ENCODE results near the gene NAALADL2.

NAALADL2 gene

DNA sequence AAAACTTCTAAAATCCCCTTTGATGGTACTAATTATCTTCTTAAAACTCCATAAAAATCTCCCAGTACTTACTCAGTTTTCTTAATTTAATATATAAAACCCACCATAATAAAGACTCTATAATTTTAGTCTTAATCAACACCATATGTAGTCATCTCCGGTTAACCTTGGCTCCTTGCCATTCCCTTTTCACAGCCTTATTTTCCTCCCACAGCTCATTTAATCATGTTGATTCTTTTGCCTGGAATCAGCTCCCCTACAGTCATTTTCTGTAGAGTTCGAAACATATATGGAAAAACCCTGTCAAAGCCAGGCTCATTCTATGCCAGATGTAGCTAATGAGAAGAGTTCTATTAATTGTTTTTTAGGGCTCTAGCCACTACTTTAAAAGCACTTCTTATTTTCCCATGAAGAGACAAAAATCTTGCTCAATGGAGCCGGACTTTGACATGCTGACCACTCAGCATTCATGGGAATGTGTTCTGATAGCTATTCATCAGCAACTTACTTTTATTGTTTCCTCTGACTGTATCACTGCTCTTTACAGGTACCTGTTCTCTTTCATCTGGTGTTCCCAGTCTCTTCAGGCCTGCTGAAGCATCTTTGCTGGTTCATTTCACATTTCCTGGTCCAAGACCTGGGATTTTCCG lies 573.4 kb downstream of the NAALADL2 start:
- ChIA-PET POLR2A (no interaction called here), CTCF (interaction anchor here (0.8 to 1.5 kb wide), 5 partner anchors 9 to 21 kb away, joined by 3 to 8 read pairs (median 3); no protein-coding TSS in a partner anchor)
- TF ChIP-seq, protein P1, sequence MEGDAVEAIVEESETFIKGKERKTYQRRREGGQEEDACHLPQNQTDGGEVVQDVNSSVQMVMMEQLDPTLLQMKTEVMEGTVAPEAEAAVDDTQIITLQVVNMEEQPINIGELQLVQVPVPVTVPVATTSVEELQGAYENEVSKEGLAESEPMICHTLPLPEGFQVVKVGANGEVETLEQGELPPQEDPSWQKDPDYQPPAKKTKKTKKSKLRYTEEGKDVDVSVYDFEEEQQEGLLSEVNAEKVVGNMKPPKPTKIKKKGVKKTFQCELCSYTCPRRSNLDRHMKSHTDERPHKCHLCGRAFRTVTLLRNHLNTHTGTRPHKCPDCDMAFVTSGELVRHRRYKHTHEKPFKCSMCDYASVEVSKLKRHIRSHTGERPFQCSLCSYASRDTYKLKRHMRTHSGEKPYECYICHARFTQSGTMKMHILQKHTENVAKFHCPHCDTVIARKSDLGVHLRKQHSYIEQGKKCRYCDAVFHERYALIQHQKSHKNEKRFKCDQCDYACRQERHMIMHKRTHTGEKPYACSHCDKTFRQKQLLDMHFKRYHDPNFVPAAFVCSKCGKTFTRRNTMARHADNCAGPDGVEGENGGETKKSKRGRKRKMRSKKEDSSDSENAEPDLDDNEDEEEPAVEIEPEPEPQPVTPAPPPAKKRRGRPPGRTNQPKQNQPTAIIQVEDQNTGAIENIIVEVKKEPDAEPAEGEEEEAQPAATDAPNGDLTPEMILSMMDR (IDR thresholded peaks at IDR 0.05; ENCODE audit: control extremely low read depth, extremely low read depth, low read depth, missing control alignments): no peak
- no peak for DNase-seq (ENCODE audit: extremely low spot score)

- ChIA-PET POLR2A (no interaction called here), CTCF (interaction anchor here (0.8 to 1.5 kb wide), 4 partner anchors 10 to 22 kb away, joined by 3 to 8 read pairs (median 3); no protein-coding TSS in a partner anchor)
- DNase-seq (ENCODE audit: extremely low spot score): no peak
- TF ChIP-seq, protein P1 (IDR thresholded peaks at IDR 0.05; ENCODE audit: control extremely low read depth, extremely low read depth, low read depth, missing control alignments): no peak
Observed at GRCh38 chr3:175433026-175433674, 574.0 kb downstream of the NAALADL2 start.

DNA sequence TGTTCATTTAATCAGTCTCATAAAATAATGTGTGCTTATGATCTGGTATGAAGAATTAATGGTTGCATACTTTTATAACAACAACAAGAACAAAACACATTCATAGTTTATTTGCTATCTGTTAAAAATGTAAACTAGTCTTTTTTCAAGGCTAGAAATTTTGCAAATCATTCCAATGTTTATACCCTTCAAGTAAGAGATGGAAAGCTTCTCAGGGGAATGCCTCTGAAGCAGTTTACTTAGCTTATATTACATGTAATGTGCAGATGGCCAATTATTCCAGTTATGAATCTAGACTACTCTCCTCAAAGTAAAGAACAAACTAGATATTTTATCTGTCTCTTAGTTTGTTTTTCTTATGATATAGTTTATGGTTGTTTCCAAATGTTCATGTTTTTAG lies 575.4 kb downstream of the NAALADL2 start:
- TF ChIP-seq, protein P1 (IDR thresholded peaks at IDR 0.05; ENCODE audit: control extremely low read depth, extremely low read depth, low read depth, missing control alignments): no peak
- POLR2A ChIA-PET: no interaction called here
- DNase-seq (ENCODE audit: extremely low spot score): no peak
- CTCF ChIA-PET: no interaction called here

GRCh38 chr3:175443682-175444081 lies 584.5 kb downstream of the NAALADL2 start:
- ChIA-PET CTCF (interaction anchor here (2.3 kb wide), 1 partner anchor 11 kb away, joined by 8 read pairs; no protein-coding TSS in a partner anchor), POLR2A (no interaction called here)
- DNase-seq (ENCODE audit: extremely low spot score): no peak
- TF ChIP-seq, protein P1 (IDR thresholded peaks at IDR 0.05; ENCODE audit: control extremely low read depth, extremely low read depth, low read depth, missing control alignments): no peak

- TF ChIP-seq, protein P1 (IDR thresholded peaks at IDR 0.05; ENCODE audit: control extremely low read depth, extremely low read depth, low read depth, missing control alignments): no peak
- DNase-seq (ENCODE audit: extremely low spot score): no peak
- ChIA-PET CTCF (interaction anchor here (2.3 kb wide), 1 partner anchor 13 kb away, joined by 8 read pairs; no protein-coding TSS in a partner anchor), POLR2A (no interaction called here)
Observed at GRCh38 chr3:175445741-175446140, 586.6 kb downstream of the NAALADL2 start.

GRCh38 chr3:175447521-175447920 lies 588.4 kb downstream of the NAALADL2 start:
- ChIA-PET POLR2A (no interaction called here), CTCF (no interaction called here)
- DNase-seq (ENCODE audit: extremely low spot score): no peak
- TF ChIP-seq, protein P1 (IDR thresholded peaks at IDR 0.05; ENCODE audit: control extremely low read depth, extremely low read depth, low read depth, missing control alignments): no peak

All from GM10248 (cell line).